Measurements from ENCODE around the gene FAM3D. TPM values are rescaled to one million over a fixed set of nuclear protein-coding genes. Genes with fewer than 3 reads are reported as not detected.

Gene FAM3D
- total and polyA plus RNA-seq, 9 of the 15 experiments (the other 6 are each of a cell fraction or from before 2014, with no cell fraction given): not detected

- no peak for FAIRE-seq
- H3K4me3 ChIP-seq: no peak overlapping the region
- in situ Hi-C loops (cut with MboI): no loop called here
These were observed 33.3 kb downstream of the FAM3D start for GRCh38 chr3:58633157-58633865.

More at GRCh38 chr3:58633157-58633865, 33.3 kb downstream of the FAM3D start:
- Histone ChIP-seq H4K20me1 (replicated peaks; ENCODE audit: control insufficient read depth, insufficient read depth, low read length) (no peaks in the 10 kb centered on the region; the same call in 1 of the 2 replicates), H3K79me2 (ENCODE audit: control insufficient read depth, insufficient read depth, low read length) (no peaks in the 10 kb centered on the region), H3K9me1 (ENCODE audit: control insufficient read depth, insufficient read depth, low read length) (no peaks in the 10 kb centered on the region), H3K4me2 (ENCODE audit: insufficient read depth, low read length) (no peak overlapping the region), H2AFZ (ENCODE audit: low read depth, low read length) (no peak overlapping the region), H3K36me3 (ENCODE audit: control insufficient read depth, insufficient read depth, low read length) (no peaks in the 10 kb centered on the region), H3K9me3 (replicated peaks; ENCODE audit: control insufficient read depth, insufficient read depth, low read depth, low read length) (no peaks in the 10 kb centered on the region), H3K27ac (ENCODE audit: extremely low read depth, low read depth, low read length) (no peak overlapping the region), H3K9ac (ENCODE audit: insufficient read depth in 1 of 2, low read depth in 2 of 2, low read length in 2 of 2) (no peak overlapping the region), H3K4me1 (replicated peaks in 1 of 2; ENCODE audit: control insufficient read depth in 2 of 2, insufficient read depth in 2 of 2, low read length in 2 of 2) (peaks cover 0 to 3% of the 10 kb centered on the region in 2 experiments; a peak in 1 of 5 replicates), H3K27me3 (ENCODE audit: control insufficient read depth in 2 of 2, insufficient read depth in 2 of 2, low read length in 2 of 2) (peaks cover 2 to 32% of the 10 kb centered on the region in 2 experiments; a peak in 4 of 5 replicates)
- 0% methylated on average over 6 of the region's 8 CpGs for WGBS (ENCODE audit: insufficient coverage, low coverage, missing lambda C conversion rate)
- no TSS peak for BruUV-seq (replicated peaks)
- TF ChIP-seq SRSF9 (IDR thresholded peaks at IDR 0.05; ENCODE audit: borderline replicate concordance, low read depth, low read length) (no peak), ARID3B (CRISPR knock-in tag; IDR thresholded peaks at IDR 0.05; ENCODE audit: borderline replicate concordance) (no peak), TAF15 (IDR thresholded peaks at IDR 0.05; ENCODE audit: low read depth, low read length) (no peak)
- DNase-seq (ENCODE audit: extremely low read depth in 1 of 4, low spot score in 3 of 4) (no peak), ATAC-seq (0 out of 3 replicates have a peak, but pooled peaks have one; percentile 37)
- ChIA-PET POLR2A (no interaction called here), CTCF (ENCODE audit: low intra/inter-chr PET ratio) (interaction anchor here (0.6 kb wide), 1 partner anchor 73 kb away, joined by 3 read pairs; no protein-coding TSS in a partner anchor)
- intact Hi-C loops (cut with micrococcal nuclease): loop anchor here (5.0 to 10.0 kb wide), 2 partner anchors 211 to 329 kb away; partner anchors contain the start of genes HTD2 and RPP14

All from K562 (cell line).